HG02759 (cell line): Measurements from ENCODE around the gene SMC1B.
"Not testable (repeated sequence)": the region's sequence is repeated elsewhere in the genome, so short reads cannot be mapped to it uniquely, and the experiment has no call there.

Source experiments
- ATAC-seq: cut with Tn5 transposase; IDR thresholded peaks from one replicate; pipeline ENCODE4 v1.9.1; 2021; ENCODE audit warnings: mild to moderate bottlenecking, moderate library complexity; ENCODE audit not compliant: unreplicated experiment

The SMC1B gene

DNA sequence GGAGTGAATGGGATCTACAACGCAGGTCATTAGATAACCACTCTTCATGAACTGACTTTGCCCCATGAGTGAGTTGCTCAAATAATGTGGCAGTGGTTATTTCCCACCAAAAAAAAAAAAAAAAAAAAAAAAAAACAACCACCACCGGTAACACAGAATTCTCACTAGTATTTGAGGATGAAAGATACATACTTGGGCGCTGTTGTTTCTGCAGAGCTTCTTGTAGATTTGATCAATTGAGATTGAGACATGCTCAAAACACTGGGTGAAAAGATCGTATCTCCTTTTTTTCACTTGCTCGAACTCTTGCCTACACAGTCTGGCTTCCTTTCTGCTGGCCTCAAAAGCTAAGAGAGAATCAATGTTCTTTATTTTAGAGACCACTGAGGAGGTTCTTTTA is 59.6 kb downstream of the SMC1B start:
- ATAC-seq = no peak

DNA sequence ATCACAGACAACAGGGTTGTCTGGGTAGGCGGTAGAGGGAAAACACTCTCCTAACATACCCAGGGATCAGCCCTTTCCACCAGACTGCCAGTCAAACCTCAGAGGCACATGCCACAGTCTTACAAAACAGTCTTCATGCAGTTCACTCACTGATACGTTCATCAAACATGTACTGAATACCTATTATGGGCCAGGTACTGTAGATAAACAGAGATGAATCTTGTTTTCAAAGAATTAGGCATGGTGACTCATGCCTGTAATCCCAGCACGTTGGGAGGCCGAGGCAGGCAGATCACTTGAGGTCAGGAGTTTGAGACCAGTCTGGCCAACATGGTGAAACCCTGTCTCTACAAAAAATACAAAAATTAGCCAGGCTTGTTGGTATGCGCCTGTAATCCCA is 60.6 kb downstream of the SMC1B start:
- not testable (repeated sequence) for ATAC-seq

DNA sequence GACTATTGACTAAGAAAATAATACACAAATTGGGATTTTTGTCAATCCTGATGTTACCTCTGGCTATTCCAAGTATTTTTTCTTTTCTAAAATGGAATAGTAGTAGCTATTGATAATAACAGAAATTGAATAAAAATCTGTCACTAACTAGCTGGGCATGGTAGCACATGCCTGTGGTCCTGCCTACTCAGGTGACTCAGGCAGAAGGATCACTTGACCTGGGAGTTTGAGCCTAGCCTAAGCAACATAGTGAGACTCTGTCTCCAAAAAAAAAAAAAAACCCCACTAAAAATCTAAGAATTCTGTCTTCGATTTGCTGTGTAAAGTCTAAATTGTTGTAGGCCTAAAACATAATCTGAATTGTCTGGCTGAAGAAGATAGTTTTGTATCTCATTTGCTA is 61.4 kb downstream of the SMC1B start:
- ATAC-seq = no peak

DNA sequence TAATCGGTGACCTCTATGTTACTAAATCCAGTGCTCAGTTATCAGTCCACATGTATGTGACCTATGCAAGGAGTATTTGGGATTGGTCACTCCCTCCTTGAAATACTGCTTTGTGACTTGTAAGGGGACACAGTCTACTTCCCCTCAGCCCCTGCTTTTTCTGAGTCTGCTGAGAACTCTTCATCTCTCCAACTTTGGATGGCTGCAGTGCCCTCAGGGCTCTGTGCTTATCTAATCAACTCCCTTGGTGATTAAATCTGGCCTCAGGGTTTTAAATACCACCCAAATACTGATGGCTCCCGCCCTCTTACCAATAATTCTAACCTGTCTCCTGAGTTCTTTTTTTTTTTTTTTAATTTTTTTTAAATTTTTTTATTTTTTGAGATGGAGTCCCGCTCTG is 63.5 kb downstream of the SMC1B start:
- ATAC-seq = no peak

DNA sequence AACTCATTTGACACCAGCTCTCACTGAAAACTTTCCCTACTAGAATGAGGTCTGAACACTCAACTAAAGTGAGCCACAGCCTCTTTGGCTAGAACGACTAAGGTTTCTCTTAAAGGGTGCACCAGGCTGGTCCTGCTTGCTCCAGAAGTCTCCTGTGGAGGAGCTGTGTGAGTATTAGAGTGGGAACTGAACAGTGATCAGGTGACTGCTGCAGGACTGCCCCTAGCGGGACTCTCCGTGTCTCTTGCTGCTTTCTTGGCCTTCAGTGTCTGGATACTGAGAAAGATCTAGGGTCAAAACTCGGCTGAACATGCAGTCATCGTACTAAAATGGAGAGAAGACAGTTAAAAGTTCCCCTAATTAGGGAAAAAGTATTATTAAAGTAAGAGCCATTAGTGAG is 69.1 kb downstream of the SMC1B start:
- no peak for ATAC-seq

DNA sequence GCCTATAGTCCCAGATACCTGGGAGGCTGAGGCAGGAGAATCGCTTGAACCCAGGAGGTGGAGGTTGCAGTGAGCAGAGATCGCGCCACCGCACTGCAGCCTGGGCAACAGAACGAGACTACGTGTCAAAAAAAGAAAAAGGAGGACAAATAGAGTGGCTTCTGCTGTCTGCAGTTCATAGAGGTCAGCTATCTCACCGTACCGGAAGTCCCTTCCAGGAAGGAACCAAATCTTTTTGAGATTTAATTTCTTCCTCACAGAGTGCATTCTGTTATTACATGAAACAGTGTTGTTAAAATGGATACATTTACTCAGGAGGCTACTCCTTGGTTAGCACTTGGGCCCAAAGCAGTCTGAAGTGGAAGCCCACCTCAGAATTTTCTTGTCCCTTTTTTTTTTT is 70.3 kb downstream of the SMC1B start:
- ATAC-seq = no peak

DNA sequence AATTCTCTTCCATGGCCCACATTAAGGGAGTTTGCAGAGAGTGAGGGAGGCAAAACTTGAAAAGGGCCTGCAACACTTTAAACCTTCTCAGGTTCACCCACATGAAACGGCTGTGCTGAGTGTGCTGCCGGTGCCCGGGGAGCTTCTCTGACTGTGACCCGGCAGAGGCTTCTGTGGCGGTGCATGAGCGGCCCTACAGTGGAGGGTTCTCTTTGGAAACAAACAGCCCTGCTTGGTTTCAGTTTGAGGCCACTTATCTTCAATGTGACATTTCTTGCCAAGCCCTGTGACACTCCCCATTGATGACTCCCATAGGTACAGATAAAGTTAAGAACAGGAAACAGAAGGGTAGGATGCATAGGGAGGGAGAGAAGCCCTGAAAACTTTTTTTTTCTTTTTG is 71.9 kb downstream of the SMC1B start:
- no peak for ATAC-seq

DNA sequence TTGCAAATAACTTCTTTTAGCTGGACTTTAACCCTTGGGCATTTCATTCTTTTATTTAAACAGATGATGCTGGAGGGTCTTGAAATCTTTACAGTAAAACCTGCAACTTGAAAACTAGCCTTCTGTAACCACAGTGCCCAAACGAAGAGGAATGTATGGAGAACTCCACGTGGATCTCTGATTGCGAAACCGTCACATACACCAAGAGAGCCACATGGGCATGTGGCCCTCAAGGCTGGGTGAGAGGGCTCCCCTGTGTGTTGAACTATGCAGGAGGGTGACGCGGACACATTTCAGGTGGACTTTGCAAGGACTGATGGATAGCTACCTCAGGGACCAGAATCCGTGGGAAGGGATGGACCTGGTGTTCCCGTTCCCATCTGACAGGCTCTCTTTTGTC is 73.1 kb downstream of the SMC1B start:
- no peak for ATAC-seq

DNA sequence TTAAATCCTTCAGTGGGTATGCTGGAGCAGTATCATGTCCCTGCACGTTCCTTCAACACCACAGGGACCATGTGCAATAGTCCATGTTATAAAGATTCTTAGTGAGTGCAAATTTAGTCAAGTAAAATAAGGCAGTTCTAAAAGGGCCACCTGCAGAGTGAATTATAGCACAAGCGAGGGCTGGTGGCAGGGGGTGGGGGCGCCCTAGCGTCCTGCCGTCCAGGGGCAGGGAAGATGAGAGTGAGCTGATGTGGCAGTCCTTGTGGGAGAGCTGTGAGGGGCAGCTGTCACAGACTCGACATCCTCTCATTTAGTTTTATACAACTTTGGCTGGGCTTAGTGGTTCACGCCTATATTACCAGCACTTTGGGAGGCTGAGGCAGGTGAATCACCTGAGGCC is 74.6 kb downstream of the SMC1B start:
- no peak for ATAC-seq

DNA sequence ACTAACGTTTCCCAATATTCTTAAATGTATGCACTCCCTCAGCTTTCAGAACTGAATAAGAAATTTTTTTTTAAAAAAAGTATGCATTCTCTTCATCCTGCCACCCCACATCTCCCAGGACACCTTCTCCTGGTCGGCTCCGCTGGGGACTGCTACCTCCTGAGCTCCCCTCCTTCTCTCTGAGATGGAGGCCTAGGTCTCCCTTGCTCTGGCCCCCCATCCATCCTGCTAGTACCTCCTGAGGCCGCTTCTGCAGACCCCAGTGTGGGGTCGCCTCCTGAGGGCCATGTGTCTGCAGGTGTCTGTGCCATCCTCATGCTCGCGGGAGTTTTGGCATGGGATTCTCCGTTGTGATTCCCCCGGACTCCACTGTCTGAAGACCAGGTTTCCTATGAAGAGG is 75.9 kb downstream of the SMC1B start:
- no peak for ATAC-seq

DNA sequence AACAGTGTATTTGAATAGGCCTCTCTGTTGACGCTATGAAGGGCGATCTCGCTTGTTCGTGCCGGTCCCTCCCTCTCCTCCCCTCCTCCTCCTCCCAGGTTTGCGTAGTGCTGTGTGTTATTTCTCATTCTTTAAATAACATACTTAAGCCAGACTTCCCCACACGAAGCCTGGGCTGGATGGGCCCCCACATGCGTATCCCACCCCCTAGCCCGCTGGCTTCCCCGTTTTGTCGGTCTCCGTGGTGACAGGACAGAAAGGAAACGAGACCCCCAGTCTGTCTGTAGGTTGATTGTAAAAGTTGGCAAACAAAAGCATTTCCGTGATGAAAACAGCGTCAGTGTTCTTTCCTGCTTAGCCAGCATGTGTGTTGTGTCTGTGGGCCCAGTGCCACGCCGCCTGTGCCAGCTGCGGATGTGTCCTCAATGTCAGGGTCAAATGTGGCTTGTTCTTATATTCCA is 76.4 kb downstream of the SMC1B start:
- no peak for ATAC-seq

DNA sequence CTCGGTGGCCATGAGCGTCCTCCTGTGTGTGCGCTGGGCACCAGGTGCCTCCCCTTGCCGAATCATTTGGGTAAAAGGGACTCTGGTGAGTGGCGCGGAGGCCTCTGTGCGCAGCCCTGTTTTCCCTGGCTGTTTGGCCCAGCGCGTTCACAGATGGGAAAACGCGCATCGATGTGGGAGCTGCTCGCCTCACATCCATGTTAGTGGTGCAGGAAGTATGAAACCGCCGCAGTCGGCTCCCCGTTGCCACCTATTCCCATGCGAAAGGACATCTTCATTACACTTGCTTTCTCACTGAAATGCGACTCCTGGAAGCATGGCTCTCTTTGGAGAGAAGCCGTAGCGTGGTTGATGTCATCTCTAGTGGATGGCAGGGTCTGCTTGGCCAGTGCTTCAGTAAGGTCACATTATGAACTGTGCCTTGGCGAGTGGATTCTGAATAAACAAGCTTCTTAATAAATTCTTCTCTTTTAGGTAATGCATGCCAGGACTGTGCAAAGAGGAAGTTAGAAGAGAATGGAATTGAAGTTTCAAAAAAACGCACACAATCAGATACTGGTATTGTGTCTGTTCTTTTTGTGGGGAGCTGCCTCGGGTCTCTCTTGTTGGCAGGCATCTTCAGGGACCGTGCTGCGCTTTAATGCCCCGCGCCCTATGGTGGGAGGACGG is 77.4 kb downstream of the SMC1B start:
- ATAC-seq = no peak

DNA sequence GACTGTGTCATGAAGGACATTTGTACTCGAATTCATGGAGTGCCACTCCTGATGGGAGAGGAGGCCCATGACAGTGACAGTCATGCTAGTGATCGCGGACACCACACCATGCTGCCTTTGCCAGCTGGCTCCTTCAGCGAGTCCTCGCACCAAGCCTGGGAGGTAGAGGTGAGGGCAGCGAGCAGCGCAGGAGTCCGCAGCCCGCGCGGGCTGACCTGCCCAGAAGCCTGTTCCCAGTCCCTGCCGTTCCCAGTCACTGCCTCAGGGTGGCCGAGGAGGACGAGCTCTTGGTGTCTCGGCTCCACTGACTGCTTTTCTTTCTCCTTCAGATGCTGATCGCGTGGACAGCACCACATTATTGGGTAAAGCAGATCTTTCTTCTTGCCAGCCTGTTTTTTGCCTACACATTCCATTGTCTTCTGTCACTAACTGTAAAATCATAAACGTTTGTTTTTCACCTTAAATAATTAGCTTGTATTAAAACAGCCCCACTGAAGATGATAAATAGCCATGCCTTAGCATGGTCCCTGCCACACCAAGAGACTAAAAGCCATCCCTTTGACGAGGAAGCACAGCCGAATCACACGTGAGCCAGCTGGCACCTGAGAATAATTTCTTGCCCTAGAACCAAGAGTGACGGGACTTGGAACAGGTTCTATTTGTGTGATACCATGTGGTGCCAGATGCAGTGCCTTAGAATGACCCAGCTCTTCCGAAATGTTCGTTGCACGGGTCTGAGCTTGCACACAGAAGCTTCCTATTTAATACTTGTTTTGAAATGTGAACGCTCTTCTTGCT is 78.2 kb downstream of the SMC1B start:
- ATAC-seq = no peak

DNA sequence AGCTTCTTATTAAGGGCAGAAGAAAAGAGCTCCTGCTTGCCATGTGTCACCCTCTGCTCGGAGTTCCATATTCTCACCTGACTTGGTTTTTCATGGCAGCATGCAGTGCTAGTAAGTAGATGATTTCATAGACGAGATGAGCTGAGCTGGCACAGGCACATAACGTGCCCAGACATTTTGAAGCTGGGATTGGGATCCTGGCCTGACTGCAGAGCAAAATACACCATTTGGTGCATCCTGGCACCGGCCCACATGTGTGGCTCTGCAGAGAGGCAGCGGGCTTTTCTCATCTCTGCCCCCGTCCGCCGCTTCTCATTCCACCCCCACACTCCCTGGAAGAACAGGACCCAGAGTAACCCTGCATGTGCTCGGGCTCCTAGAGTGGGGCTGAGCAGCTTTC is 78.9 kb downstream of the SMC1B start:
- ATAC-seq = no peak

DNA sequence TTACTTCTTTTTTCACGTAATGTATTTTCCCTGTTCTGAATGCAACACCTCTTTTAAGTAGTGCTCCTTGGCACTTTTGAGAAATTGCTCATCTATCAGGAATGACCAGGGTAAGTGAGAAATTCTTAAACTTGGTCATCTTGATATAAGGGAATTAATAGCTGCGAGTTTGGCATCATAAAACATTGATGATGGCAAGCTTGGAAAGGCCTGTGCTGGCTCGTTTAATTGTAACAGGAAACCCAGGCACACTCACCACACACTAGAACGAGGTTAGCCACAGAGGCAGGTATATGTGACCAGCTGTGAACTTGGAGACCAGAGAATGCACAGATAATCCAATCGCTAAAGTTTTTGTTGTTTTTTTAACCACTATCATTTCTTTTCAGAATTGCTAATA is 79.3 kb downstream of the SMC1B start:
- ATAC-seq = no peak

DNA sequence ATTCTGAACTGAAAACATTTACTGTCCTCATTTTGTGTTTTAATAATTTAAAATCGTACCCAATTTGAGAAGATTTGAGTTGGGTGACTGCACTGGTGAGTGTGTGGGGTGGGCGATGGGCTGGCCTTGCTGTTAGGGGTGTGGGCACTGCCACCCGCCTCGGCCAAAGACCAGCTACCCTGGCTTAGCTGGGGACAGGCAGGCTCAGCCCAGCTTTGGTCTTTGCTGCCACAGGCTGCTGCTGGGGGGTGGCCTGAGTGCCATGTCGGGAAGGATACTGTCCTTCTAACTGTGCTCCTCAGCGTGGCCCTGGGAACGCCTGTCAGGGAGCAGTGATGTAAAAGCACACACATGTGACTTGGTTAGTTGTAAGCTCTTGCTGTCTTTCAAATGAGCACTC is 81.4 kb downstream of the SMC1B start:
- ATAC-seq = no peak

DNA sequence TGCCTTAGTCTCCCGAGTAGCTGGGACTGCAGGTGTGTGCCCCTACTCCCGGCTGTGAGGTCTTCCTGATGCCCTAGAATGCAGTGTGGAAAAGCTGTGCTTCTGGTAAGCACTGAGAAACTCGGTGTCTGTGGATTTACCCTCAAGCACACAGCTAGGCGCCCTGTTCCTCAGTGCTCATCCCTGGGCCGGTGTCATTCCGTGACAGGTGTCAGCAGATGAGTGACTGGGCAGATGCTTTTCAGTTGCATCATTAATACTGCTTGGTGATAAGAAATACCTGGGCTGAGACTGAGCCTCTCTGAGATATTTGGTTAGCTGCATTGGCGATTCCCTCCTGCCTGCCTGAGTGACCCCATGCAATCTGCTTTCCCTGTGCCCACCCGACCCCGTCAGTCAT is 81.9 kb downstream of the SMC1B start:
- ATAC-seq = no peak

DNA sequence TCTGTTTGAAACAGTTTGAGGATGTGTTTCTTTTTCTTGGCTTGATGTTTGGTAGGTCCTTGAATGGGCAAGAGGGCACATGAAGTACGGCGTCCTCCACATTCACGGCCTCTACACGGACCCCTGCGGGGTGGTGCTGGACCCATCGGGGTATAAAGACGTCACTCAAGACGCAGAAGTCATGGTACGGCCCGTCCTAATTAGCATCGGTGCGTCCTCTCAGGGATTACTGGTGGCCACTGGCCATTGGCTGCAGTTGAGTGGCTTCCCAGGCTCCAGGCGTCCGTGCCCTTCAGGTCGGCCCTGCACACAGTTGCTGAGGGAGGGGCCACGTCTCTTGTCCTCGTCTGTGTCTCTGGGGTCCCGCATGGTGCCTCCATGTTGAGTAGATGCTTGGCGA is 82.9 kb downstream of the SMC1B start:
- ATAC-seq = no peak

DNA sequence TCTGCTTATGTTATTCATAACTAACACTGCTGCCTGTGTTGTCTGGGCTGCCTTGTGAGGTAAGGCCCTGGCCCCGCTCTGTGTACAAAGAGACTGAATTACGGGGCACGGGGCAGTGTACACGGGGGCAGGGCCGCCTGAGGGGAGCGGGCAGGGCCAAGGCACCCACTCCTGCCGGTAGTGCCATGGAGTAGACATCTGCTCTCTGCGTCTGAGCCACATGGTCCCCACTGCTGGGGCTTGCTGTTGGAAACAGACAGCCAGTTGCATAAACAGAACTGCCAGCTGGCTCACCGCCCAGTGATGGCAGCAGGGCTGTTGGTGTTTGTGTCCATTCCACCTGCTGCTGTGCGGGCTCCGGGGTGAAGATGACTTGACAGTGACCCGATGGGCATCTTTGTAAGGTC is 83.9 kb downstream of the SMC1B start:
- no peak for ATAC-seq

DNA sequence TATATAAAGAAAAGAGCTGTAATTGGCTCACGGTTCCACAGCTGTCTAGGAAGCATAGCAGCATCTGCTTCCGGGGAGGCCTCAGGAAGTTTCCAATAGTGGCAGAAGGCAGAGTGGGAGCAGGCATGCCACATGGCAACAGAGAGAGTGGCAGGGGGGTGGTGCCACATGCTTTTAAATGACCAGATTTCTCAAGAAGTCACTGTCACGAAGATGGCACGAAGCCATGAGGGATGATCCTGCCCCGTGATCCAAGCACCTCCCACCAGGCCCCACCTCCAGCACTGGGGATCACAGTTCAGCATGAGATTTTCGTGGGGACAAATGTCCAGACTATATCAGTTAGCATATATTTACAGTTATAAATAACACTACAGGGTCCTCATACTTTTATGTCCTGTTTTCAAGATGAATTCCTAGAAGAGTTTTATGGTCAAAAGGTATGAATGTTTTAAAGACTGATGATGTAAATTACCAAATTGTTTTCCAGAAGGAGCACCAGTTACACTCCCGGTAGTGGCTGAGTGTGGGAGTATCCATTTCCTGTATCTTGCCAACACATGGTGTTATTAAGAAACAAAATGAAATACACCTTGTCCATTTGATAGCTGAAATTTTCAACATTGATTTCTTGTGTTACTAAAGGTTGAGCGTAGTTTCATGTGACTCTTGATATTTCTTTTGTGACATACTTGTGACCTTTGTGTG is 84.4 kb downstream of the SMC1B start:
- ATAC-seq = no peak

DNA sequence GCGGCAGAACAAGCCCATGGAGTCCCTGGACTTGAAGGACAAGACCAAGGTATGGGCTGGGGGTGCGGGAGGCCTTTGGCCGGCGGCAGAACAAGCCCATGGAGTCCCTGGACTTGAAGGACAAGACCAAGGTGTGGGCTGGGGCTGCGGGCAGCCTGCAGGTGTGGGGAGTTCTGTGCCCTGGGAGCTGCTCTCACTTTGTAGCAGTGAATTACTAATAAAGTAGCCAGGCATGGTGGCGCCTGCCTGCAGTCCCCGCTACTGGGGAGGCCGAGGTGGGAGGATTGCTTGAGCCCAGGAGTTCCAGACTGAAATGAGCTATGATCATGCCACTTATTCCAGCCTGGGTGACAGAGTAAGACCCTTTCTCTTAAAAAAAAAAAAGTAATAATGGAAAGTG is 85.1 kb downstream of the SMC1B start:
- not testable (repeated sequence) for ATAC-seq

DNA sequence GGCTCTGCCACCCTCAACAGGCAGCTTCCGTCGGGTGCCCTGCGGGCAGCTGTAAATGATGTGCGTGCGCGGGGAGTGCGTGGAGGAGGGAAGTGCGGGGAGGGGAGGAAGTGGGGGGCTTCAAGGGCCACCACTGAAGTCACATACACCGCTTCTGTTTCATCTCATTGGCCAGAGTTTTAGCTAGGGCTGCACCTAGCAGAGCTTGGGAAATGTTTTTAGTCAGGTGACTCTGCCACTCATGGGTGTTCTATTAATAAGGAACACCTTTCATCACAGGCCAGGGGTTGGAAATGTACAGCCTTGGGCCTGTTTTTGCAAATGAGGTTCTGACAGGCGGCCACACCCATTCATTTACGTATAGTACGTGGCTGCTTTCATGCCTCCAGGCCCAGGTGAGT is 89.1 kb downstream of the SMC1B start:
- ATAC-seq = no peak
